G401.6 (cell line): ENCODE results near the gene PLEKHH3.
A peak's percentile ranks its signal among the peaks of the same experiment; 100 is the strongest.

Experiments
- FAIRE-seq: peaks from 2 replicates; lab custom pipeline; 2012; peaks lifted over from hg19 to GRCh38; lab: Jason Lieb, UNC

Gene PLEKHH3

GRCh38 chr17:42676424-42677011 is at the start of gene PLEKHH3:
Gene PLEKHH3, minus strand, starts transcription at chr17:42676994. Its CDS starts 431 bp downstream, at chr17:42676563.
- no peak for FAIRE-seq

- no peak for FAIRE-seq
Observed at GRCh38 chr17:42725143-42725542, 48.3 kb upstream of the PLEKHH3 start.

GRCh38 chr17:42723636-42724035 is 46.8 kb upstream of the PLEKHH3 start:
- FAIRE-seq: no peak

- peak; percentile 94 for FAIRE-seq
Observed at GRCh38 chr17:42720996-42721583, 44.3 kb upstream of the PLEKHH3 start.

GRCh38 chr17:42709561-42709960 is 32.8 kb upstream of the PLEKHH3 start:
- no peak for FAIRE-seq

GRCh38 chr17:42708588-42708987 is 31.8 kb upstream of the PLEKHH3 start:
- FAIRE-seq: no peak

- FAIRE-seq: no peak
Observed at GRCh38 chr17:42706732-42707131, 29.9 kb upstream of the PLEKHH3 start.

GRCh38 chr17:42704837-42705494 is 28.2 kb upstream of the PLEKHH3 start:
- FAIRE-seq: no peak

GRCh38 chr17:42704490-42704836 is 27.7 kb upstream of the PLEKHH3 start:
- no peak for FAIRE-seq

GRCh38 chr17:42702446-42702845 is 25.7 kb upstream of the PLEKHH3 start:
- FAIRE-seq: no peak

- no peak for FAIRE-seq
Observed at GRCh38 chr17:42700586-42701289, 23.9 kb upstream of the PLEKHH3 start.

GRCh38 chr17:42699415-42699740 is 22.6 kb upstream of the PLEKHH3 start:
- no peak for FAIRE-seq

GRCh38 chr17:42698736-42699414 is 22.1 kb upstream of the PLEKHH3 start:
- no peak for FAIRE-seq

GRCh38 chr17:42697108-42697811 is 20.5 kb upstream of the PLEKHH3 start:
- FAIRE-seq: no peak

GRCh38 chr17:42695500-42695899 is 18.7 kb upstream of the PLEKHH3 start:
- FAIRE-seq: no peak

GRCh38 chr17:42694524-42694923 is 17.7 kb upstream of the PLEKHH3 start:
- no peak for FAIRE-seq

- no peak for FAIRE-seq
Observed at GRCh38 chr17:42692489-42692888, 15.7 kb upstream of the PLEKHH3 start.

GRCh38 chr17:42691021-42691545 is 14.3 kb upstream of the PLEKHH3 start:
- no peak for FAIRE-seq

- FAIRE-seq: no peak
Observed at GRCh38 chr17:42690596-42690995, 13.8 kb upstream of the PLEKHH3 start.

- no peak for FAIRE-seq
Observed at GRCh38 chr17:42687707-42688320, 11.0 kb upstream of the PLEKHH3 start.

GRCh38 chr17:42686520-42687128 is 9.8 kb upstream of the PLEKHH3 start:
- FAIRE-seq: no peak
